Central memory CD8-positive, alpha-beta T cell (primary cell): ENCODE results near the gene UBN1.

Experiments
- ATAC-seq: fragments of 150-1000 bp; cut with Tn5 transposase; replicated peaks from 2 replicates; pipeline ENCODE4 v1.10.0; 2022; ENCODE audit warnings: mild to moderate bottlenecking, moderate FRiP score, moderate number of reproducible peaks; ENCODE audit not compliant: poor library complexity, severe bottlenecking; ENCODE audit errors: extremely low read depth
- DNase-seq, 2 donors: peaks; one replicate each; pipeline ENCODE4 v3.0.0; 2021; ENCODE audit warnings: low spot score in 2 of 2
- H3K27ac Mint-ChIP-seq: one replicate; pipeline ENCODE4 v1.8.0; 2022; ENCODE audit warnings: low read depth, mild to moderate bottlenecking, moderate library complexity, mixed read lengths
- H3K27me3 Mint-ChIP-seq: one replicate; pipeline ENCODE4 v1.8.0; 2022; ENCODE audit warnings: mixed read lengths
- H3K36me3 Mint-ChIP-seq: one replicate; pipeline ENCODE4 v1.8.0; 2022; ENCODE audit warnings: mild to moderate bottlenecking, moderate library complexity, mixed read lengths; ENCODE audit not compliant: insufficient read depth
- H3K4me1 Mint-ChIP-seq: one replicate; pipeline ENCODE4 v1.8.0; 2022; ENCODE audit warnings: mixed read lengths
- H3K4me3 Mint-ChIP-seq: one replicate; pipeline ENCODE4 v1.8.0; 2022; ENCODE audit warnings: mild to moderate bottlenecking, moderate library complexity, mixed read lengths
- H3K9me3 Mint-ChIP-seq: one replicate; pipeline ENCODE4 v1.8.0; 2022; ENCODE audit warnings: mixed read lengths

Gene UBN1

GRCh38 chr16:4846901-4847773 is at the start of gene UBN1, which contains the start of gene GLYR1:
Gene UBN1, plus strand, starts transcription at chr16:4847481. Its CDS starts 5,437 bp downstream, at chr16:4852918.
Gene GLYR1, minus strand, starts transcription at chr16:4847288. Its CDS starts 23 bp downstream, at chr16:4847265.
- peaks cover 51% of the 10 kb centered on the region for H3K4me1 Mint-ChIP-seq
- DNase-seq, result peak; percentile 98 to 99
- peaks cover 34% of the 10 kb centered on the region for H3K36me3 Mint-ChIP-seq
- peak within 1 kb of the TSS; percentile 94 for H3K4me3 Mint-ChIP-seq
- ATAC-seq, result peak; percentile 87
- peak within 1 kb of the TSS; percentile 95 for H3K27ac Mint-ChIP-seq
- no peaks in the 10 kb centered on the region for H3K9me3 Mint-ChIP-seq
- no peaks in the 10 kb centered on the region for H3K27me3 Mint-ChIP-seq

GRCh38 chr16:4797805-4798252 is 49.5 kb upstream of the UBN1 start:
- Mint-ChIP-seq H3K27me3 (no peaks in the 10 kb centered on the region), H3K4me3 (no peak overlapping the region), H3K36me3 (peaks cover 2% of the 10 kb centered on the region), H3K4me1 (peaks cover 6% of the 10 kb centered on the region), H3K27ac (no peak overlapping the region), H3K9me3 (no peaks in the 10 kb centered on the region)
- DNase-seq, result no peak
- ATAC-seq, result no peak

- no peak overlapping the region for H3K4me3 Mint-ChIP-seq
- no peak overlapping the region for H3K27ac Mint-ChIP-seq
- peaks cover 6% of the 10 kb centered on the region for H3K4me1 Mint-ChIP-seq
- ATAC-seq, result no peak
- H3K36me3 Mint-ChIP-seq, result peaks cover 2% of the 10 kb centered on the region
- H3K9me3 Mint-ChIP-seq, result no peaks in the 10 kb centered on the region
- H3K27me3 Mint-ChIP-seq, result no peaks in the 10 kb centered on the region
- no peak for DNase-seq
Observed at GRCh38 chr16:4798456-4798855, 48.8 kb upstream of the UBN1 start.

- H3K4me3 Mint-ChIP-seq, result no peak overlapping the region
- H3K27me3 Mint-ChIP-seq, result no peaks in the 10 kb centered on the region
- DNase-seq (no peak), ATAC-seq (no peak)
- peaks cover 2% of the 10 kb centered on the region for H3K36me3 Mint-ChIP-seq
- no peaks in the 10 kb centered on the region for H3K9me3 Mint-ChIP-seq
- H3K4me1 Mint-ChIP-seq, result peaks cover 12% of the 10 kb centered on the region
- no peak overlapping the region for H3K27ac Mint-ChIP-seq
Observed at GRCh38 chr16:4799171-4799855, 48.0 kb upstream of the UBN1 start.

DNA sequence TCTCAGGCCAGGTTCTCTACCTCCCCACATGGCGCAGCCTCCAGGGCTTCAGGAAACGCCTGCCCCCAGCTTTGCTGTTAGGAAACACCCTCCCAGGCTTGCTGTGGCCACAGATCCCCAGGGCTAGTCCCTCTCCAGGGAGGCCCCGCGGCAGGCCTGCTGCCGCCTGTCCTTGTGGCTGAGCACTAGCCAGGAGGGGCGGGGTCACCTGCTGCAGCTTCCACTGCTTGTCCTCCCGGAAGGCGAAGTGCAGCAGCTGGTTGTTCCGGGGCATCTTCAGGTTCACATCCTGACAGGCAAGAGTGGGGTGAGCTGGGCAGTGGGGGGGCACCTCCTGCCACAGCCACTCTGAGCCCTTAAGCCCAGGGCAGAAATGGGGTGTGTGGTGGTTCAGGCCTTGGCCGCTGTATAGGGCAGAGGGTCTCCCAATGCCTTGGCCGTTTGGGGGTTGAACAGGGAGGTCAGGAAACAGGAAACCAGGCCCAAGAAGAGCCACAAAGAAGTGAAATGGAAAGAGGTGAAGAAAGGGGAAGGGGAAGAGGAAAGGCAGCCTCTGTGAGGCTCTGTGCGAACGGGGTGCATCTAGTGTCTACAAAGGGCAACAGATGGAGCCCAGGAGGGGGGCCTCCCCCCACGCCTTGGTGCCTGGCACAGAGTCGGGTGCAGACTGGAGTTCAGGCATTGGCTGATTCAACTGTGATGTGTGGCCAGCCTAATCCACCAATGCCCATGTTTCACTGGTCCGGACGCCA is 46.8 kb upstream of the UBN1 start:
- ATAC-seq (no peak), DNase-seq (no peak)
- H3K9me3 Mint-ChIP-seq, result no peaks in the 10 kb centered on the region
- H3K36me3 Mint-ChIP-seq, result peaks cover 4% of the 10 kb centered on the region
- H3K4me3 Mint-ChIP-seq, result peak overlapping the region; percentile 59
- H3K27ac Mint-ChIP-seq, result no peak overlapping the region
- H3K4me1 Mint-ChIP-seq, result peaks cover 12% of the 10 kb centered on the region
- H3K27me3 Mint-ChIP-seq, result no peaks in the 10 kb centered on the region

DNA sequence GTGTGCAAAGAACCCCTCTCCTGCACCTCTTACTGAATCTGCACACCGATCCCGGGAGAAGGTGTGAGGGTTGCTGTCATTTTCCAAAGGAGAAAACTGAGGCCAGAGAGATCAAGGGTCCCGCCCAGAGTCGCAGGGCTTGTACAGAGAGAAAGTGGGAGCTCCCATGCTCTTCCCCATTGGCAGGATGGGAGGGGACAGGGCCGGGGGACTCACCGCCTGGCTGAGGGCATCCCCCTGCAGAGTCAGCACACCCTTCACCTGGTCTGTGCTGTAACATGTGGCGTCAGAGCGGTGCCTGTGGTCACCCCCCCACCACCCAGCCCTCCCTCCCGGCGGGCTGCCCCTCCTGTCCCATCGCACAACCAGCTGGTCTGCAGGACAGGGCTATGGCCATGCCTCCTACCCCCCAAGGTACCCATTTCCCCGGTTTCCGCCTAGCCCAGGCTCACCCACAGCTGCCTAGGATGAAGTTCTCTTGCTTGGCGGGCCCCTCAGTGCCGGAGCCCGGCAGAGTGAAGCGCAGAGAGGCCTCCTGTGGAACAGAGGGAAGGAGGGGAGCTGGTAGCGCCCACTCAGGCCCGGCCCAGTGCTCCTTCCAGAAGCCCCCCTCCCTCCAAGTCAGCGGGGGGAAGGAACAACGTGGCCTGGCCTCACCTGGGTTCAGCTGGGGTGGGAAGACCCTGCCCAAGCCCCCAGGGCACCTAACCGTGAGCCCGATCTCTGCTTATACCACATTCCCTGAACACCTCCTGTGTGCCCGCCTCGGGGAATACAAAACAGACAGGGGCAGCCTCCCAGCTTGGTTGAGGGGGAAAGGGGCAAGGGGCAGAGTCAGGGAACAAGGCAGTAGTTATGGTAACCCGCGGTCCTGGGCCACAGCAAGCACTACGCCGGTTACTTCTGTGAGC is 46.0 kb upstream of the UBN1 start:
- Mint-ChIP-seq H3K4me3 (peak overlapping the region; percentile 87), H3K27me3 (no peaks in the 10 kb centered on the region), H3K36me3 (peaks cover 6% of the 10 kb centered on the region), H3K27ac (peak overlapping the region; percentile 68), H3K4me1 (peaks cover 12% of the 10 kb centered on the region), H3K9me3 (no peaks in the 10 kb centered on the region)
- ATAC-seq (no peak), DNase-seq (no peak)

GRCh38 chr16:4801962-4802658 is 45.2 kb upstream of the UBN1 start, which contains the start of gene ROGDI:
Gene ROGDI, minus strand, starts transcription at chr16:4802633. Its CDS starts 62 bp downstream, at chr16:4802571.
- peak; percentile 58 to 64 for DNase-seq
- Mint-ChIP-seq H3K36me3 (peaks cover 8% of the 10 kb centered on the region), H3K9me3 (no peaks in the 10 kb centered on the region), H3K4me3 (peak within 1 kb of the TSS; percentile 87), H3K27me3 (no peaks in the 10 kb centered on the region), H3K4me1 (peaks cover 12% of the 10 kb centered on the region), H3K27ac (peak within 1 kb of the TSS; percentile 68)
- ATAC-seq, result peak; percentile 73

- ATAC-seq, result peak; percentile 92
- Mint-ChIP-seq H3K4me1 (peaks cover 12% of the 10 kb centered on the region), H3K36me3 (peaks cover 14% of the 10 kb centered on the region), H3K27ac (no peak overlapping the region), H3K9me3 (no peaks in the 10 kb centered on the region), H3K4me3 (peak overlapping the region; percentile 87), H3K27me3 (no peaks in the 10 kb centered on the region)
- peak; percentile 81 to 85 for DNase-seq
Observed at GRCh38 chr16:4802659-4803287, 44.5 kb upstream of the UBN1 start.

DNA sequence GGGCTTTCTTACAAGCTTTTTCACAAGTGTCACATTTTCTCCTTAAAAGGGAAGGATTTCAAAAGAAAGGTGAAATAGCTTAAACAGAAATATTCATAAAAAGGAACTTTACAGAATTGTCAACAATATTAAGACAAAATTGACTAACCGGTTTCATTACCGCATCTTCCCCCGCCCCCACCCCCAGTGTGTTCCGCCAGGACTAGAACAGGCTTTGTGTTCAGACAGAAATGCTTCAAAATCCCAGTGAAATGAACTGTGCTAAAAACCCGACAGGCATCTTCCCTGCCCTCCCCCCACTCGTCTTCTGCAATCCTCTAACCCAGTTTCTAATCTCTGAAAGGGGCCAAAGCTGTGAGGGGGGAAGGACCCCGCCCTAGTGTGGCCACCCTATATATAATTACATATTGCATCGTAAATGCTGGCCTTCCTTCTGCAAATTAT is 43.9 kb upstream of the UBN1 start:
- no peaks in the 10 kb centered on the region for H3K9me3 Mint-ChIP-seq

DNA sequence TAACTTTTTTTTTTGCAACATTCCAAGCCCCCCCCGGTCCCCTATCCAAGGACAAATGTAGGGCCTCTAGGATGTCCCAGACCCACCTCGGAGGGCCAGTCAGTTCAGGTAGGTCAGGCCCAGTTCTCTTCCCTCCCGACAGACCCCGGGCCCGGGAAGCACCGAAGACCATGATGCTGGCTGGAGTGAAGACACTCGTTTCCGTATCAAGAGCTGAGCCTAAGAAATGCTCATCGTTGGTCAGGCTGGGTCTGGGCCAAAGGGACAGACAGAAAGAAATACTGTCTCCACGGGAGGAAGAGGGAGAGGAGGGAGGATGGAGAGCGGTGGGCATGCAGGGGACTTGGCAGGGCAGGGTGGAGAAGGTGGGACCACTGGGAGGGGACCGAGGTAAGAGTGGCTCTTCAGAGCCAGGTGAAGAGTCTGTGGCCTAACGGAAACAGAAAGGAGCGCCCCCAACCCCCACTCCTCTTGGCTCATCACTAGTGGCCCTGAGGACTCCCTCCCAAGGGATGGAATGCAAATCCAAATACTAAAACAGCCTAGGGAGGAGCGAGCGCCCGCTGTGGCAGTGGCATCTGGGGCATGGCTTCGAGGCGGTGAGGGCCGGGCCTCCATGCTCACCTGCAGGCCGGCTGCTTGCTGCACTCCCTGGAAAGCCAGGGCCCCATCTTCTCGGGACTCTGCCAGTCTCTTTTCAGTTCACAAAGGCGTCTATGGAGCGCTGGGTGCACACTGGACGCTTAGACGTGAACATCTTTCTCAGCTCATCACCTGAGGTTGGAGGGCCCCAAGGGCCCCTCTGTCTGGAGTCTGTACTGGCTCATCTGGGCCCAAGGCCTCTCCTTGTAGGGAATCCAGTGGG is 43.2 kb upstream of the UBN1 start:
- Mint-ChIP-seq H3K27ac (no peak overlapping the region), H3K4me3 (no peak overlapping the region), H3K36me3 (peaks cover 25% of the 10 kb centered on the region), H3K27me3 (no peaks in the 10 kb centered on the region), H3K9me3 (no peaks in the 10 kb centered on the region), H3K4me1 (peaks cover 12% of the 10 kb centered on the region)
- ATAC-seq (no peak), DNase-seq (no peak)

More for the DNA sequence above, 43.9 kb upstream of the UBN1 start:
- Mint-ChIP-seq H3K27ac (no peak overlapping the region), H3K4me1 (peaks cover 12% of the 10 kb centered on the region), H3K4me3 (peak overlapping the region; percentile 87), H3K36me3 (peaks cover 19% of the 10 kb centered on the region), H3K27me3 (no peaks in the 10 kb centered on the region)
- ATAC-seq (no peak), DNase-seq (no peak)
